HT-29 (cell line): Measurements from ENCODE around the gene PTRHD1. TPM values are rescaled to one million over a fixed set of nuclear protein-coding genes. Genes with fewer than 3 reads are reported as not detected.
"Not testable (repeated sequence)": the region's sequence is repeated elsewhere in the genome, so short reads cannot be mapped to it uniquely, and the experiment has no call there.

ENCODE experiments used
- DNase-seq: peaks from one replicate; pipeline ENCODE4 v3.0.0-alpha.2; 2015; ENCODE audit warnings: low spot score
- total RNA-seq: library from RNA; depleted of rRNA; stranded (reverse); fragments of >200 nt; shearing (Covaris generic); gene quantifications from 2 replicates; pipeline ENCODE4 v1.2.3, GENCODE V29; 2014

Gene PTRHD1
- total RNA-seq, 1 experiment from 2014 or later = 57.9 TPM

DNA sequence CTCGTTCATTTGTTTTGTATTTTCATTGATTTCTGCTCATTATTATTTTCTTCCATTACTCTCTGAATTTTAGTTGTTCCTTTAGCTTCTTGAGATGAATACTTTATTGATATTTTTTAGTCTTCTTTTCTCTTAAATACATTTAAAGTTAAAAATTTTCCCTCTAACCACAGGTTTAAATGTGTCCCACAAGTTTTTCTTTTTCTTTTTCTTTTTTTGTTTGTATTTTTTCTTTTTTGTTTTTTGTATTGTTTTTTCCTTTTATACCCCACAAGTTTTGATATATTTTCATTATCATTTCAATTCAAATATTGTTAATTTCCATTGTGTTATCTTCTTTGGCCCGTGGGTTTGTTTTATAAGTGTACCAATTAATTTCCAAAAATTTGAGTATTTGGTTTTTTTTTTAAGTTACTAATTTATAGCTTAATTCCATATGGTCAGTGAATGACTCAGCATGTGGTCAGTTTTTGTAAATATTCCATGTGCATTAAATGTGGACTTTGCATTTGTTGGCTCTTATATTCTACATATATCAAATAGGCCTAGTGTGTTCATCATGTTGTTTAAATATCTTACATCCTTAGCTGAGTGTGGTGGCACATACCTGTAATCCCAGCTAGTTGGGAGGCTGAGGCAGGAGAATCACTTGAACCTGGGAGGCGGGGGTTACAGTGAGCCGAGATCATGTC, 16.3 kb upstream of the PTRHD1 start:
- DNase-seq = no peak

DNA sequence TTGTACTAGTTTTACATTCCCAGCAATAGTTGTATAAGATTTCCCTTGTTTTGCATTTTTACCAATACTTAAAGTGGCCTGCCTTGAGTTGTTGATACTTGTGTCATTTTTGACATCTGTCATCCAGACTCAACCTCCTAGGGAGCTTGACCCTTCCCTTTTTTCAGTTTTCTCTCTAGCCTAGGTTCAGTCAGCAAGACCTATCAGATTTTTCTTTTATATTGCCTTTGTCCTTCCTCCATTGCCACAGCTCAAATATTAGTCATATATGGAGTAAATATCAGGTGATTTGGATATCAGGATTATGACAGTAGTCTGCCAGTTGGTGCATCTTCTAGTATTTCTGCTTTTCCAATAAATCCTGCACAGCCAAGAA, 13.5 kb upstream of the PTRHD1 start:
- no peak for DNase-seq

DNA sequence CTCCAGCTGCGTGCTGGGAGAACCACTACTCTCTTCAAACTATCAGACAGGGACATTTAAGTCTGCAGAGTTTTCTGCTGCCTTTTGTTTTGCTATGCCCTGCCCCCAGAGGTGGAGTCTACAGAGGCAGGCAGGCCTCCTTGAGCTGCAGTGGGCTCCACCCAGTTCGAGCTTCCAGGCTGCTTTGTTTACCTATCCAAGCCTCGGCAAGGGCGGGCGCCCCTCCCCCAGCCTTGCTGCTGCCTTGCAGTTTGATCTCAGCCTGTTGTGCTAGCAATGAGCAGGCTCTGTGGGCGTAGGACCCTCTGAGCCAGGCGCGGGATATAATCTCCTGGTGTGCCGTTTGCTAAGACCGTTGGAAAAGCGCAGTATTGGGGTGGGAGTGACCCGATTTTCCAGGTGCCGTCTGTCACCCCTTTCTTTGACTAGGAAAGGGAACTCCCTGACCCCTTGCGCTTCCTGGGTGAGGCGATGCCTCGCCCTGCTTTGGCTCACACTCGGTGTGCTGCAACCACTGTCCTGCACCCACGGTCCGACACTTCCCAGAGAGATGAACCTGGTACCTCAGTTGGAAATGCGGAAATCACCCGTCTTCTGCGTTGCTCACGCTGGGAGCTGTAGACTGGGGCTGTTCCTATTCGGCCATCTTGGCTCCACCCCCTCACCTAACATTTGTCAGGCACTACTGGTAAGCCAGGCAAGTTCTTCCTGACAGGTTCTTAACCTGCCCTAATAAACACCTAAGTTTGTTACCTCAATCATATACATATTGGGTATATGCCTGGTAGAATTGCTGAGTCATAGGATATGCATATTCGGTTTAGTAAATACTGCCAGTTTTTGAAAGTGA, 12.8 kb upstream of the PTRHD1 start:
- peak; percentile 70 for DNase-seq

DNA sequence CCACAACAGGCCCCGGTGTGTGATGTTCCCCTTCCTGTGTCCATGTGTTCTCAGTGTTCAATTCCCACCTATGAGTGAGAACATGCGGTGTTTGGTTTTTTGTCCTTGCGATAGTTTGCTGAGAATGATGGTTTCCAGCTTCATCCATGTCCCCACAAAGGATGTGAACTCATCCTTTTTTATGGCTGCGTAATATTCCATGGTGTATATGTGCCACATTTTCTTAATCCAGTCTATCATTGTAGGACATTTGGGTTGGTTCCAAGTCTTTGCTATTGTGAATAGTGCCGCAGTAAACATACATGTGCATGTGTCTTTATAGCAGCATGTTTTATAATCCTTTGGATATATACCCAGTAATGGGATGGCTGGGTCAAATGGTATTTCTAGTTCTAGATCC, 7.3 kb upstream of the PTRHD1 start:
- DNase-seq = not testable (repeated sequence)

DNA sequence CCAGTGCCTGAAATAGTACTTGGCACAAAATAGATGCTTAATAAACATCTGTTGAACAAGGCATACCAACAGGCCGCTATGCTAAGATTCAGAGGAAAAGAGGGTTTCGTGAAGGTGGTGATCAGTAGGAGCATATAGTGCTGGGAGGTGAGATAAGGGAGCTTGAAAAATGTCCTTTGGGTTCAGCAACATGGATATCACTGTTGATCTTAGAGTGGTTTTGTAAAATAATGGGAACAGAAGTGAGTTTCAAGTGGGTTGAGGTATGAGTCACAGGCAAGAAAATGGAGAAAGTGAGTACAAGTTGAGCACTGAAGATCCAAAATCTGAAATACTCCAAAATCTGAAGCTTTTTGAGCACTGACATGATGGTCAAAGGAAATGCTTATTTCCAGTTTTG, 4.5 kb upstream of the PTRHD1 start:
- DNase-seq = no peak

DNA sequence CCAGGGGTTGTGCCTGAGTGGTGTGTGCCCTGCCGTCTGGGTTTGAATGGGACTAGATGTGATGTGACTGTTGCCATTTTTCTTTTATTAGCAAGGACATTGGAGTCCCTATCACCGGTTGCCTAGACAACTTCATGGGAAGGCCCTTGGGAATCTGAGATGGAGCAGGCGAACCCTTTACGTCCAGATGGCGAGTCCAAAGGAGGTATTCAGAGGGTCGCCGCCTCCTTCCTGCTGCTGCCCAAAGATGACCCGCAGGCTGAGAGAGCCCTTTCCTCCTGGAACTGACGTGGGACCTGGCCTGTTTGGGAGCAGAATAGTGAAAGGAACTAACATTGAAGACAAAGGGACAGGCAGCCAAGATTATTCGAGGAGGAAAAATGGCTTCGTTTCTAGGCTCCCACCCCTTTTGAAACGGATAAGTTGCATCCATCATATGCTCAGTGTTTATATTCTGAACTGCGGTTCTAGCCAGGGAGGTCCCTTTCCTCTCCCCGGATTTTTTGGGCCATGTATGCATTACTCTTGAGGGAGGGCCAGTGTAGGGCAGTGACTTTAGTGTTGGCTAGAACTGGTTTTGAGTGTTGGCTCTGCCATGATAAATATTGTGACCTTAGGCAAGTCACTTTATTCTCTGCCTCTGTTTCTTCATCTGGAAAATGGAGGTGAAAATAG, 707 bp upstream of the PTRHD1 start:
- DNase-seq = peak; percentile 52

DNA sequence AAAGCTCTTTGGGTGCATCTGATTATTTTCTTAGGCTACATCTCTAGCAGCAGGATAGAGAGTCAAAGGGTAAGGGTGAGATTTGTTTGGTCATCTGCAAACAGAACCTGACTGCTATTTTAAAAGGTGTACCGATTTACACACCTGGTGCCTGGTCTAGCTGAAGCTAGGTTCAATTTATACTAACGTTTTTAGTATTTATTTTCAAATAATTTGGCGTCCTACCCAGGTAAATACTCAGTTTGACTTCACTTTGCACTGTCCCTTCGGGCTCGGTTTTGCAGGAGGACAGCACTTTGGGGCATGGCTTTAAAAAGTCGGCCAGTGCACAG, 683 bp downstream of the PTRHD1 start:
- no peak for DNase-seq

DNA sequence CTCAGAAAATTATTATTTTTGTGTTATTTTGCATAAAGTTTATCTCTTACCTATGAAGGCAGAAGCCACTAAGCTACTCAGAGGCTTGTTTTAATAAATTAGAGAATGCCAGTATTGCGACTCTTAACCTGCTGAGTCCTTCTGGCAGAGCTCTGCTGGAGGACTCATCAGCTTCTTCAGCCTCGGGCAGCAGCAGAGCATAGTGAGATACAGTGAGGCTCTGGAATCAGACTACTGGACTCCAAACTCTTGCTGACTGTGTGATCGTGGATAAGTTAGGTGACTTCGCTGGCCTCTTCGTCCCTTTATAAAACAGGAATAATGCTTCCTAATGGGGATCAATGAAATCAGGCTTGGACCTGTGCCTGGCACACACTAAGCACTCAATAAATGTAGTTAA, 1.7 kb downstream of the PTRHD1 start:
- no peak for DNase-seq

DNA sequence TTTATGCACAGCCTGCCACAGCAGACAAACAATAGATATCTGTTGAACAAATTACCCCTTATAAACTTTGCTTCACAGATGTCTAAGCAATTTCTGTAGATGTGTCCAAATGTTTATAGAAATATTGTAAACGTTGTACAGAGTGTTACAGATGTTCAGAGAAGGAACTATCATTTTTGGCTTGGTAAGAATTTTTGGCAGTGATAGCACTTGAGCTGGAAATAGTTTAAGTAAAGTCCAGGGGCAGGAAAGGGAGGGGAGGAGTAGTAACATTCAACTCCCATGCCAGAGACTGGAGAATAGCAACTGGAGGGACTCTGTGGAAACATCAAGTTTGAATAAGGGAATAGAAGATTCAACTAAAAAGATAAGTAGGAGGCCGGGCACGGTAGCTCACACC, 4.4 kb downstream of the PTRHD1 start:
- DNase-seq = no peak

DNA sequence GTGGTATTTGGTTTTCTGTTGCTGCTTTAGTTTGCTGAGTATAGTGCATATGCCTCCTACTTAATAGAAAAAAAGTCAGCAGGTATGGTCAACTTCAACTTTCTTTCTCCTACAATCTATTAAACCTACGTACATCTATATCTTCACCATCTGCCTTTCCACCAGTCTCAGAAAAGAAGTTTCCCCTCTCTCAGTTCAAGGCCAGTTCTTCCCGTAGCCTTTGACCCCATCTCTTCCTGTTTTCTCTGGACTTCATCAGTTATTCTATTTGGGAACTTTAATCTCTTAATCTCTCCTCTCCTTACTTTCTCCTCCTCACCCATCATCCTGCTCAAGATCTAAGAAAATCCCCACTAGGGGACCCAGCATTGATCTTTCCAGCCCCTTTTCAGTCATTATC, 5.7 kb downstream of the PTRHD1 start:
- DNase-seq = no peak

DNA sequence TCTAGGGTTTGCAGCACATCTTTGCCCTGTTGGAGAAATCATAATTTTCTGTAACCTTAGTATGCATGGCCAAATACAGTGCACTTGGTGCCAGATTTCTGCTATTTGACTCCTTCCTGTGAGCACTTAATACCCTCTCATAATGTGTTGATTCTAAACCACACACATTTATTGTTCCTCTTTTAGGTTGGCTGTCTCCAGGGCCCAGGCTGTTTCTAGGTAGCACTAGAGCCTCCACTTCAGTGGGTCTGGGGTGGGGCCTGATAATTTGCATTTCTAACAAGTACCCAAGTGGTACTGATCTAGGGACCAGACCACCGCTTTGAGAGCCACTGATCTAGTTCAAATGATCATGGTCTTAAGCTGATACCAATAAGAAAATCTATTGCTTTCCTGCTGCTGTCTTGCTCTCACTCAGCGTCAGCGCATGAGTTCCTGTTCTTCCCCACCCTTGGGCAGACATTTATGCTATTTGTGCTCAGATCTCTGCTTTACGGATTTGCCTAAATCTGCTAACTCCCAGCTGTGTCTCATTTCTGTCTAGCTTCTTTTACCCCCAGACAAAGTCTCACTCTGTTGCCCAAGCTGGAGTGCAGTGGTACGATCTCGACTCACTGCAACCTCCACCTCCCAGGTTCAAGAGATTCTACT, 7.4 kb downstream of the PTRHD1 start:
- no peak for DNase-seq

DNA sequence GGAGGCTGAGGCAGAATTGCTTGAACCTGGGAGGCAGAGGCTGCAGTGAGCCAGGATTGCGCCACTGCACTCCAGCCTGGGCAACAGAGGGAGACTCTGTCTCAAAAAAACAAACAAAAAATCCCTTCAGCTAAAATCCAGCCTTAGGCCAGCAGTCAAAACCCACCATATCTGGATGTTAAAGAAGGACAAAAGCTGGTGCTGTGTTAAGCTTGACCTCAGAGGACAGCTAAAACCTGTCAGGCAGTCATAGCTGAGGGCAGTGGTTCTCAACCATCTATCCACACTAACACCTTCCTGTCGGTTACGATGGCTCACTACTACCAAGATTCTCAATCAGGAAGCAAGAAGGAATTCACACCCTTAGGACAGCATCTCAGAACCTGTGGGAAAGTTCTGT, 9.6 kb downstream of the PTRHD1 start:
- no peak for DNase-seq

DNA sequence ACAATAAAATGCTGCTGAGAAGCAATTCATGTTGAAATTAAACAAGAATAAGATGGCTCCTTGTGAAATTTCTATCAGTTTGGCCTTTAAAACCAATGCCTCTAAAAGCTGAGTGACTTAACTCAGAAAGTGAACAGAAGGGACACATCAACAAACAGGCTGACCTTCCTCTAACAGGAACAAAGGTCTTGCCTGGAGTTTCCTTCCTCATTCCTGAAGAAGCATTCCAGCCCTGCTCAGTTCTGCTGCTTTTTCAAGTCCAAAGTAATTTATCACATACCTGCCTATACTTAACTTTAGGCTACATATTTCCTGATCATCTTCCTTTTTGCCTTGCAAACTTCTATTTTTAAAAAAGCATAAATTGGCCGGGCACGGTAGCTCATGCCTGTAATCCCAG, 14.1 kb downstream of the PTRHD1 start:
- peak; percentile 37 for DNase-seq

DNA sequence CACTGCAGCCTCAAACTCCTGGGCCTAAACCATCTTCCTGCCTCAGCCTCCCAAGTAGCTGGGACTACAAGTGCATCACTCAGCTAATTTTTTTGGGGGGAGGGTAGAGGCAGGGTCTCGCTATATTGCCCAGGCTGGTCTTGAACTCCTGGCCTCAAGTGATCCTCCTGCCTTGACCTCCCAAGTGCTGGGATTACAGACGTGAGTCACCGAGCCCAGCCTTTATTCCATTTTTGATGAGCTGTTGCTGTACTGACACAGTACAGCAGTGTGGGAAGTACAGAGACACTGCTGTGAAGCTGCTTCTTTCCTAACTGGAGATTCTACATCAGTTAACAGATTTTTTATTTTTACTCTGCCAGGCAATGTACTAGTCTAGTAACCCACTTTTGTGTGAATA, 18.8 kb downstream of the PTRHD1 start:
- DNase-seq = no peak

DNA sequence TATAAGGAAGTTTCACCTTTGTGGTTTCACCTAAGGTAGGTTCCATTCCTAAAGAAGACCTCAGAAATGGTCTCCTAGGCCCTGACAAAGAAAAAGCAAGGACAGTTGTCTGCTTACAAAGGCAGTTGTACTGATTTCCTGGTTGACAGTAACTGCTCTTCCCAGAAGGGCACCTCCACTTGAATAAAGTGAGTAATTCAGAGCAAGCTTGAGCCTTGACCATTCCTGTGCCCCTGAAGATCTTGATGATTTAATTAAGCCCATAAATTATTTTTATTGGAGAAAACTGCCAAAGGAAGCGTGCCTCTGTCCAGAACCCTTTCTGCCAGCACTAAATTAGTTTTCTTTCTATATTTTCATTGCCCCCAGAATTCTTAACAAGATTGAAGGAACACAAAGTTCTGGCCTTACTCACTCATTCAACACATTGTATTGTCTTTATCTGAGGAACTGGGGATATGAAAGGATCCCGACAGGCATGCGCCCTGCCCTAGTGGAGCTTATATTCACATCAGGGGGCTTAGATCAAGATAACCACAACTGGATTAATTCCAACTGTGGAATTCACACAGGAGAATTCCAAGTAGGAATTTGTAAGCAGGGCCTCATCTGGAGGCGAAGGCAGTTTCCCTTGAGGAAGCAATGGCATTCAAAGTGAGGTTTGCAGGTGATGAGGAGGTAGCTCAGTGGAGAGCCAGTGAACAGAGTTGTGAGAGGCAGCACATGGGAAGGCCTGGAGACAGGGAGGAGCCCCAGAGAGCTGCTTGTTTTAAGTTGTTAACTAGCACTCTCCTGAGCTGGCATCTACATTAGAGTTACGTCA, 21.2 kb downstream of the PTRHD1 start:
- no peak for DNase-seq

DNA sequence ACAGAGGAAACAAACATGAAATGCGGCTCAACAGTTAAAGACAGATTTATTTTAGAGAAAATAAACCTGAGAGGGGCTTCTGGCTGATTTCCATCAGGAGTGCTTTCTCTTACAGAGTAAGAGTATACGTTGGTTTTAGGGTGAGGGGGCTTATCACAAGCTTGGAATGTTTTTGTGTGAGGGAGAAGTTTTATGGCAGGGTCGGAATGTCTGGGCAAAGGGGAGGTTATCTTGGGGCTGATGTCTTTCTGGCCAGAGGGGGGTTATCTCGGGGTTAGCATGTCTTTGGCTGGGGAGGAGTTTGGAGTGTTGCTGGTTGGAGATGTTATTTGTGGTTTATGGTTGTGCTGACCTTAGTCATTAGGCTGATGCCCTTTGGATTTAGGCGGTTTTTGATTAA, 22.1 kb downstream of the PTRHD1 start:
- no peak for DNase-seq

DNA sequence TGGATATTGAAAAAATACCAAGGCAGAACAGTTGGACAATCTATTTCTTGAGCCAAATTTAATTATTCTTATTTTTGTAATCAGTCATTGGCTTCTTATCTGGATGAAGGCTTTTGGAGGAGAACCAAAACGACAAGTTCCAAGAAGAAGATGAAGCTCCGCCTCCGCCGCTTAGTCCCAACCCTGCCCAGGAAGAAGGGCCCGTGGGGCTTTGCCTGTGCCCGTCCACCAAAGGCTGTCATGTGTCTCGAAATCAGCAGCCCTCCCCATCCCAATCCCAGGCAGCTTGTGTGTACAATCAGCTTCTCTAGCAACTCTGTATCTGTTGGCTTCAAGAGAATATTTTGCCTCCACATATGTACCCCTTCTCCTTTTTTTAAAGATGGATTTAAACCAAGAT, 24.6 kb downstream of the PTRHD1 start:
- no peak for DNase-seq

DNA sequence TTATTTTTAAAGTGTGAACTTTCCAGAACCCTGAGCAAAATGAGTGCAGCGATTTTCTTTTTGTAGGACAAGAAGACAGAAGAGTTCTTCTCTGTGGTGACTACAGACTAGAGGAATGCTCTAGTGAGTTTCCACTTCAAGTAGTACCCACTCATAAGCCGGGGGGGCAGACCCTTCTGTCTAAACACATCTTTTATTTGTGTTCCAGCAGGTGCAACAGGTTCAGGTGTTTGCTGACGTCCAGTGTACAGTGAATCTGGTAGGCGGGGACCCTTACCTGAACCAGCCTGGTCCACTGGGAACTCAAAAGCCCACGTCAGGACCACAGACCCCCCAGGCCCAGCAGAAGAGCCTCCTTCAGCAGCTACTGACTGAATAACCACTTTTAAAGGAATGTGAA, 25.2 kb downstream of the PTRHD1 start:
- DNase-seq = no peak

DNA sequence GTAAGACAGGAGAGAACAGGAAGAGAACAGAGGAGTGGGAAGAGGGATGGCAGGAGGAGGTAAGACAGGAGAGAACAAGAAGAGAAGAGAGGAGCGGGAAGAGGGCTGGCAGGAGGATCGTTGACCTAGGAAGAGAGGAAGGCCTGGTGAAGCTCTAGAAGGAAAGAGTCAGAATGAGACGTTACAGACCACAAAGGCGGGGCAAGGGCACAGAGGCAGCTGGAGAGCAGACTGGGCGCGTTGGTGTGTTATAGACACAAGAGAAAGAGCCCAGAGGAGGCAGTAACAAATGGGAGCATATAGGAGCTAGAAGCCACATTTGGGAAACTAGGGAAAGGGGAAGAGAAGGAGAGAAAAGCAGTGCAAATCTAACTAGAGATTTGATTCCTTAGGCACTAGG, 26.6 kb downstream of the PTRHD1 start:
- DNase-seq = no peak

DNA sequence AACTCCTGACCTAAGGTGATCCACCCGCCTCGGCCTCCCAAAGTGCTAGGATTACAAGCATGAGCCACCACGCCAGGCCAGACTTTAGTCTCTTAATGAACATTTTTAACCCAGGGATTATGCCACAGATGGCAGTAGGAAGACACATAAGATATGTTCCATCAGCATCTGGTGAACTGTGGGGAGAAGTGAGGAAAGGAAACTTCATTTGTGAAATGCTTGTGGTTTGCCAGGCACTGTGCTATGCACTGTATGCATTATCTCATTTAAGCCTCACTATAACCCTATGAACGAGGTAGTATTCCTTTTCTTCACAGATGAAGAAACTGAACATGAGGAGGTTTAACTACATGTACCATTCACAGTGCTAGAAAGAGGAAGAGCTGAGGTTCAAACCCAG, 29.3 kb downstream of the PTRHD1 start:
- no peak for DNase-seq

DNA sequence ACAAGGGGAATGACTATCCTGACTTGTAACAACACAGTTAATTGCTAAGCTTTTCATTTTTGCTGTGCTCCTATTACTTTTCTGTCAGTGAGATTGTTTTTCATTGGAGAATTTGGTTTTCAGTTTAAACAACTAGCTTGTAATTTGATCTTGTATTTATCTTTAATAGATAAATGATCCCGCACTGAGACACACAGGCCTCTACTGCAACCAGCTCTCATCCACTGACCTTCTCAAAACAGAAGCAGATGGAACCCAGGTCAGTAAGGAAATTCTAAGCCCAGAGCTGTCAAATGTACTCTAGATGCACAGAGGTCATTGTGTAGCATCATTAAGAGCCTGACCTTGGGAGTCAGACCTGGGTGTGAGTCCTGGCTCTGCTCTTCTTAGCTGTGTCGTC, 30.7 kb downstream of the PTRHD1 start:
- no peak for DNase-seq

DNA sequence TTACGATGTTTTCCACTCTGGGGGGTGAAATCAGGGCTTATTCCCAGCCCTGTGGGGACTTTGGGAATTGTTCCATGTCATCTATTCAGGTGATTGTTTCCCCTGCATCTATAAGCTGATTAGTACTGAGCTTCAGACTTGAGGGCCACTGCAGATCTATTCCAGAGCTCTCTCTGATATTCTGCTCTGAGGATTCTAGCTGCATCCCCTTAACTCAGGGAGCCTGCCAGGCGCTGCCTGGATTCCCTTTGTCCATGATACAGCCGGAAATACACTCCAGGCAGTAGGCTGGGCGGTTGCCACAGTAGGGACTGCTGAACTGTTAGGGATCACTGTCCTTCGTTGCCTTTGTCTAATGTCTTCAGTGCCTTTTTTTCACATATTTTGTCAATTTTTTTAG, 31.3 kb downstream of the PTRHD1 start:
- no peak for DNase-seq
